CD4-positive, alpha-beta memory T cell (primary cell): ENCODE measurements around the gene POLR2M. TPM values are rescaled to one million over a fixed set of nuclear protein-coding genes. Genes with fewer than 3 reads are reported as not detected.

Source experiments
- CTCF ChIA-PET: fragments of 350-600 bp; sonication (Branson Sonifier 250); formaldehyde crosslinking; loops from one replicate; lab custom pipeline; 2021; ENCODE audit warnings: inconsistent platforms; ENCODE audit not compliant: partially characterized antibody; lab: Charles Lee
- POLR2A ChIA-PET: fragments of 350-600 bp; sonication (Branson Sonifier 250); formaldehyde crosslinking; loops from one replicate; lab custom pipeline; 2021; ENCODE audit not compliant: partially characterized antibody; lab: Charles Lee
- DNase-seq, 5 donors: peaks; one replicate each; pipeline versions ENCODE4 v3.0.0 to v3.0.0-alpha.2; 2020 to 2022; ENCODE audit warnings: mixed read lengths in 1 of 5
- H3K27ac ChIP-seq: one replicate; pipeline ENCODE4 v1.7.0; 2013; ENCODE audit warnings: low read depth, low read length
- H3K27me3 ChIP-seq: 2 replicates; pipeline ENCODE4 v1.7.0; 2013; ENCODE audit warnings: mild to moderate bottlenecking, low read length, moderate library complexity; ENCODE audit not compliant: insufficient read depth
- H3K36me3 ChIP-seq: 2 replicates; pipeline ENCODE4 v1.7.0; 2013; ENCODE audit warnings: mild to moderate bottlenecking, low read length, moderate library complexity; ENCODE audit not compliant: insufficient read depth
- H3K4me1 ChIP-seq: 2 replicates; pipeline ENCODE4 v1.7.0; 2013; ENCODE audit warnings: mild to moderate bottlenecking, low read length, moderate library complexity; ENCODE audit not compliant: insufficient read depth
- H3K4me3 ChIP-seq, 2 donors: one replicate each; pipeline ENCODE4 v1.7.0; 2013; ENCODE audit warnings: low read length in 2 of 2, mild to moderate bottlenecking in 1 of 2
- H3K9me3 ChIP-seq, 2 donors: one replicate each; pipeline ENCODE4 v1.7.0; 2013; ENCODE audit warnings: low read length in 2 of 2, control low read depth in 1 of 2; ENCODE audit not compliant: control insufficient read depth in 1 of 2
- H3K27ac Mint-ChIP-seq, 7 donors: one replicate each; pipeline ENCODE4 v1.8.0; 2020 to 2021; ENCODE audit warnings: mixed read lengths in 7 of 7, mild to moderate bottlenecking in 6 of 7, inconsistent platforms in 3 of 7, moderate library complexity in 3 of 7
- H3K27me3 Mint-ChIP-seq, 2 donors: one replicate each; pipeline ENCODE4 v1.8.0; 2020 to 2021; ENCODE audit warnings: mixed read lengths in 2 of 2
- H3K36me3 Mint-ChIP-seq, 2 donors: one replicate each; pipeline ENCODE4 v1.8.0; 2020 to 2021; ENCODE audit warnings: mixed read lengths in 2 of 2, inconsistent platforms in 1 of 2, mild to moderate bottlenecking in 1 of 2
- H3K4me1 Mint-ChIP-seq, 4 donors: one replicate each; pipeline ENCODE4 v1.8.0; 2020 to 2021; ENCODE audit warnings: mixed read lengths in 4 of 4, mild to moderate bottlenecking in 1 of 4
- H3K4me3 Mint-ChIP-seq, 8 donors: one replicate each; pipeline ENCODE4 v1.8.0; 2020 to 2021; ENCODE audit warnings: mixed read lengths in 8 of 8, mild to moderate bottlenecking in 7 of 8, moderate library complexity in 6 of 8, inconsistent platforms in 3 of 8
- H3K9me3 Mint-ChIP-seq, 8 donors: one replicate each; pipeline ENCODE4 v1.8.0; 2020 to 2021; ENCODE audit warnings: mixed read lengths in 8 of 8, mild to moderate bottlenecking in 5 of 8, inconsistent platforms in 3 of 8, moderate library complexity in 1 of 8
- intact Hi-C: fragments of 100-400 bp; cut with micrococcal nuclease; formaldehyde crosslinking; loops from one replicate; pipeline ENCODE4 v1.15.1; 2023
- polyA plus RNA-seq, 2 donors: library from polyadenylated mRNA; unstranded; fragments of 300-500 nt; fragmentation: Illumina TruSeq; gene quantifications; one replicate each; pipeline ENCODE4 v1.2.3, GENCODE V29; 2021
- total RNA-seq, 2 experiments: library from RNA; stranded (reverse); gene quantifications; one replicate each; pipeline ENCODE4 v1.2.3, GENCODE V29; 2021

Gene POLR2M
- total and polyA plus RNA-seq, 4 experiments from 2014 or later: 49.8 to 97.3 (median 78.0) TPM

DNA sequence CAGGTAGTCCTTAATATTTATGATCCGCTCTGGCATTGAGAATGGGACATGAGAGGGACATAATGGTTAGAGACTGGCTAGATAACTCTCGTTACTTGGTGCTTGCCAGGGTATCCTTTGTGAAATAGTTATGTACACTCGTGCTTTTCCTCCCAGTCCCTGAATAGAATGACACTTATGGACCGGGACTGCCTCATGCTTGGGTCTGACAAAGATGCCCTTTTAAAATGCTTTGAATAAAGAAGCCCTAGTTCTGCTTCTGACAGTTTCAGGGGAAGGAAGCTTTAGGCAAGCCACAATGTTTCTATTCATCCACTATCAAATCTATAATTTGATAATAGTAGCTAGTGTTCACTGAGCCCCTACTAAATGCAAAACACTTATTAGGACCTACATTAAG, 29.4 kb downstream of the POLR2M start:
- Mint-ChIP-seq H3K9me3 (peaks cover 0 to 2% (median 0%) of the 10 kb centered on the region in 8 donors), H3K4me3 (no peak overlapping the region), H3K27ac (no peak overlapping the region), H3K4me1 (peaks cover 0 to 7% (median 6%) of the 10 kb centered on the region in 4 donors), H3K27me3 (no peaks in the 10 kb centered on the region), H3K36me3 (peaks cover 0 to 4% of the 10 kb centered on the region in 2 donors)
- DNase-seq: no peak
- Histone ChIP-seq H3K4me3 (no peak overlapping the region), H3K4me1 (no peaks in the 10 kb centered on the region), H3K36me3 (no peaks in the 10 kb centered on the region), H3K27ac (no peak overlapping the region), H3K9me3 (no peaks in the 10 kb centered on the region), H3K27me3 (no peaks in the 10 kb centered on the region)
- POLR2A ChIA-PET: no interaction called here
- intact Hi-C loops: no loop called here
- CTCF ChIA-PET: interaction anchor here (5.6 kb wide), 1 partner anchor 13 kb away, joined by 50 read pairs; no protein-coding TSS in a partner anchor

- POLR2A ChIA-PET: no interaction called here
- peaks cover 0 to 4% of the 10 kb centered on the region in 2 donors for H3K36me3 Mint-ChIP-seq
- CTCF ChIA-PET: interaction anchor here (5.6 kb wide), 1 partner anchor 13 kb away, joined by 50 read pairs; no protein-coding TSS in a partner anchor
Measured at GRCh38 chr15:57736591-57736990, 30.1 kb downstream of the POLR2M start.

DNA sequence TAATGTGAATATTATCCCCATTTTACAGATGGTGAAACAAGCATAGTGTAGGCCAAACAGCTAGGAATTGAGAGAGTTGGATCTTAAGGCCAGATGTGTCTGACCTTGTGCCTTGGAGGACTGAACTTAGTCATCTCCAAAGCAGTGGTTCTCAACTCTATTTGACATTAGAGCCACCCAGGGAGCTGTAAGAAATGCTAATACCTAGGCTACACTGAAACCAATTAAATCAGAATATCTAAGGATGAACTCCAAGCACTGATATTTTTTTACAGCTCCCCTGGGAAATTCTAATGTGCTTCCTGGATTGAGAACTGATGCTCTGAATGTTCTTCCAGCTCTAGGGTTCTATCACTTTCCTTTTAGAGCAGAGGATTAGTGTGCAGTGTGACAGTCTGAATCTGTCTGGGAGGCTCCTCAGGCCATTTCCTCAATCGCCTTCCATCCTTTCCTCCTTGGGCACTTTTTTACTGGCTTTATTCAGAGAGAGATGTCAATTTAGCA, 32.3 kb downstream of the POLR2M start:
- peaks cover 0 to 4% of the 10 kb centered on the region in 2 donors for H3K36me3 Mint-ChIP-seq
- peak overlapping the region in 1 of 7 donors; percentile 75 for H3K27ac Mint-ChIP-seq
- Histone ChIP-seq H3K4me3 (no peak overlapping the region), H3K27ac (no peak overlapping the region), H3K36me3 (no peaks in the 10 kb centered on the region), H3K9me3 (no peaks in the 10 kb centered on the region), H3K27me3 (no peaks in the 10 kb centered on the region), H3K4me1 (no peaks in the 10 kb centered on the region)
- H3K27me3 Mint-ChIP-seq: no peaks in the 10 kb centered on the region
- H3K4me1 Mint-ChIP-seq: peaks cover 0 to 6% (median 4%) of the 10 kb centered on the region in 4 donors
- no peak overlapping the region for H3K4me3 Mint-ChIP-seq
- DNase-seq: no peak
- CTCF ChIA-PET: interaction anchor here (0.5 kb wide), 1 partner anchor 634 kb away, joined by 3 read pairs; no protein-coding TSS in a partner anchor
- POLR2A ChIA-PET: no interaction called here
- intact Hi-C loops: no loop called here
- H3K9me3 Mint-ChIP-seq: peaks cover 0 to 2% (median 0%) of the 10 kb centered on the region in 8 donors

More at GRCh38 chr15:57736591-57736990, 30.1 kb downstream of the POLR2M start:
- H3K9me3 ChIP-seq: no peaks in the 10 kb centered on the region
- no peaks in the 10 kb centered on the region for H3K36me3 ChIP-seq
- DNase-seq: no peak
- Mint-ChIP-seq H3K27ac (no peak overlapping the region), H3K9me3 (peaks cover 0 to 2% (median 0%) of the 10 kb centered on the region in 8 donors), H3K4me3 (no peak overlapping the region), H3K4me1 (peaks cover 0 to 7% (median 6%) of the 10 kb centered on the region in 4 donors), H3K27me3 (no peaks in the 10 kb centered on the region)
- no peaks in the 10 kb centered on the region for H3K4me1 ChIP-seq
- H3K4me3 ChIP-seq: no peak overlapping the region
- intact Hi-C loops: no loop called here
- no peaks in the 10 kb centered on the region for H3K27me3 ChIP-seq
- H3K27ac ChIP-seq: no peak overlapping the region

DNA sequence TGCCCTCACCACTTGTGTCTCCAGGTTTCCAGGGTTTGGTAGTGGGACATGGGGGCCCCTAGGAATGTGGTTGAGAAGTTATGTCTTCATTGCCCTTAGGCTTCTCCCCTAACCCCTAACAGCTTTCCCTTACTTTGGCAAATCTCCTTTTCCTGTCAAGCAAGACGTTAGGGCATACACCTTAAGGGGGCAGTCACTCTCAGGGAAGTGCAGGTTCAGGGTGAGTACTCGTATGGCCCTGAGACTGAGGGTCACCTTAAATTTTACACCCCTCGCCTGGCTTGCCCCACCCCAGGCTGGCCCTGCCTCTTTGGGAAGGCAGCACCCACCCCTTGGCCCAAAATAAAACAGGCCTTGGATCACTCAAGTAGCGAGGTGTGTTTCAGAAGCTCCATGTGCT, 33.5 kb downstream of the POLR2M start:
- H3K9me3 Mint-ChIP-seq: peaks cover 0 to 4% (median 0%) of the 10 kb centered on the region in 8 donors
- H3K4me3 Mint-ChIP-seq: no peak overlapping the region
- Histone ChIP-seq H3K4me3 (no peak overlapping the region), H3K27ac (no peak overlapping the region), H3K36me3 (no peaks in the 10 kb centered on the region), H3K9me3 (no peaks in the 10 kb centered on the region), H3K4me1 (no peaks in the 10 kb centered on the region), H3K27me3 (no peaks in the 10 kb centered on the region)
- peaks cover 0 to 6% (median 4%) of the 10 kb centered on the region in 4 donors for H3K4me1 Mint-ChIP-seq
- peaks cover 0 to 4% of the 10 kb centered on the region in 2 donors for H3K36me3 Mint-ChIP-seq
- no peaks in the 10 kb centered on the region for H3K27me3 Mint-ChIP-seq
- intact Hi-C loops: no loop called here
- H3K27ac Mint-ChIP-seq: no peak overlapping the region
- CTCF ChIA-PET: interaction anchor here (1.3 to 6.2 kb wide), 2 partner anchors 9 to 120 kb away, joined by 4 to 50 read pairs; no protein-coding TSS in a partner anchor
- DNase-seq: no peak
- POLR2A ChIA-PET: no interaction called here

- H3K4me1 ChIP-seq: no peaks in the 10 kb centered on the region
- Mint-ChIP-seq H3K27ac (no peak overlapping the region), H3K36me3 (peaks cover 0 to 4% of the 10 kb centered on the region in 2 donors), H3K4me1 (peaks cover 0 to 6% (median 4%) of the 10 kb centered on the region in 4 donors), H3K4me3 (no peak overlapping the region), H3K27me3 (no peaks in the 10 kb centered on the region), H3K9me3 (peaks cover 0 to 5% (median 0%) of the 10 kb centered on the region in 8 donors)
- DNase-seq: no peak
- intact Hi-C loops: no loop called here
- CTCF ChIA-PET: interaction anchor here (6.2 kb wide), 1 partner anchor 10 kb away, joined by 50 read pairs; no protein-coding TSS in a partner anchor
- POLR2A ChIA-PET: no interaction called here
- H3K27ac ChIP-seq: no peak overlapping the region
- no peaks in the 10 kb centered on the region for H3K9me3 ChIP-seq
- H3K36me3 ChIP-seq: no peaks in the 10 kb centered on the region
- H3K4me3 ChIP-seq: no peak overlapping the region
- H3K27me3 ChIP-seq: no peaks in the 10 kb centered on the region
Measured at GRCh38 chr15:57741089-57741488, 34.6 kb downstream of the POLR2M start.

- no peak for DNase-seq
- H3K36me3 ChIP-seq: no peaks in the 10 kb centered on the region
- no peak overlapping the region for H3K4me3 ChIP-seq
- POLR2A ChIA-PET: no interaction called here
- Mint-ChIP-seq H3K9me3 (peaks cover 0 to 5% (median 0%) of the 10 kb centered on the region in 8 donors), H3K4me1 (no peaks in the 10 kb centered on the region), H3K27me3 (no peaks in the 10 kb centered on the region), H3K4me3 (no peak overlapping the region), H3K36me3 (no peaks in the 10 kb centered on the region), H3K27ac (no peak overlapping the region)
- intact Hi-C loops: no loop called here
- no peaks in the 10 kb centered on the region for H3K4me1 ChIP-seq
- H3K27ac ChIP-seq: no peak overlapping the region
- no peaks in the 10 kb centered on the region for H3K9me3 ChIP-seq
- H3K27me3 ChIP-seq: no peaks in the 10 kb centered on the region
- CTCF ChIA-PET: interaction anchor here (0.7 to 6.2 kb wide), 5 partner anchors 12 to 124 kb away, joined by 3 to 50 read pairs (median 3); partner anchors contain the start of gene POLR2M
Measured at GRCh38 chr15:57743424-57743823, 36.9 kb downstream of the POLR2M start.

DNA sequence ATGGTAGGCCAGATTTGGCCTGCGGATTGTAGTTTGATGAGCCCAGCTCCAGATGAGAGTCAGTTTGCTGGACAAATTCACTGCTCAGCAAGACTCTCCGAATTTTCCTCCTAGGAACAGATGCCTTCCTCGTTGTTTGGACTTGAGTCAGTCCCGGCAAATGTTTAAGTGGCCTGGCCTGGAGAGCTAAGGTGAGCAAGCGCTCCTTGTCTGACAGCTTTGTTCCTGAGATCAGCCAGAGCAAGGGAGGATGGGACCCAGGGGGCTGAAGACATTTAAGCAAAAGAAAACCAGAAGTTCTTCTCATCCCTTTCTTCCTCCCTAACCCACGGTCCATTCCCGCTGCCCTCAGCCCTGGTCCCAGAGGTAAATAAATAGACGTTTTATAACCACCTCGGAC, 40.3 kb downstream of the POLR2M start:
- DNase-seq: no peak
- H3K4me3 ChIP-seq: no peak overlapping the region
- no peaks in the 10 kb centered on the region for H3K4me1 ChIP-seq
- H3K27ac Mint-ChIP-seq: peak overlapping the region in 1 of 7 donors; percentile 22
- intact Hi-C loops: no loop called here
- H3K9me3 Mint-ChIP-seq: peaks cover 0 to 5% (median 0%) of the 10 kb centered on the region in 8 donors
- H3K27me3 ChIP-seq: no peaks in the 10 kb centered on the region
- peak overlapping the region in 6 of 8 donors; percentile 32 to 60 (median 44) for H3K4me3 Mint-ChIP-seq
- H3K27me3 Mint-ChIP-seq: no peaks in the 10 kb centered on the region
- H3K4me1 Mint-ChIP-seq: no peaks in the 10 kb centered on the region
- H3K9me3 ChIP-seq: no peaks in the 10 kb centered on the region
- no peaks in the 10 kb centered on the region for H3K36me3 Mint-ChIP-seq
- CTCF ChIA-PET: interaction anchor here (1.1 to 6.0 kb wide), 2 partner anchors 13 to 114 kb away, joined by 3 to 50 read pairs; no protein-coding TSS in a partner anchor
- no peaks in the 10 kb centered on the region for H3K36me3 ChIP-seq
- POLR2A ChIA-PET: interaction anchor here (1.3 kb wide), 1 partner anchor 40 kb away, joined by 5 read pairs; the partner anchor contains the start of gene POLR2M
- H3K27ac ChIP-seq: no peak overlapping the region
